HPDE6-E6E7 (cell line): ENCODE measurements around the gene SUPT3H.
"Not testable (repeated sequence)": the region's sequence is repeated elsewhere in the genome, so short reads cannot be mapped to it uniquely, and the experiment has no call there.

ENCODE experiments used
- DNase-seq: peaks from one replicate; pipeline ENCODE4 v3.0.0; 2011; ENCODE audit warnings: missing footprints; ENCODE audit errors: extremely low spot score

SUPT3H gene

DNA sequence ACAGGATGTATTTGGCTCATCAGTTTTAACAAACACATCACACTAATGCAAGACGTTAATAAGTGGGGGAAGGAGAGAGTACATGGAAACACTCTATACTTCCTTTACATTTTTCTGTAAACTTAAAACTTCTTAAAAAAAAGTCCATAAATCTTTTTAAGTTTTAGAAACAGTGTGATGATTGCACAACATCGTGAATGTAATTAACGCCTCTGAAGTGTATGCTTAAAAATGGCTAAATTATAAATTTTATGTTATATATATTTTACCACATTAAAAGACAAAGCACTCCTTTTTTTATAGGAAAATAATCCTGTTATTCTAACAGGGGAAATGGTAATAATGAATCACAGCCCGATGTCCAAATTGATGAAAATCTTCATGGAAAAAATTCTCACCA lies 193.7 kb downstream of the SUPT3H start:
- no peak for DNase-seq

DNA sequence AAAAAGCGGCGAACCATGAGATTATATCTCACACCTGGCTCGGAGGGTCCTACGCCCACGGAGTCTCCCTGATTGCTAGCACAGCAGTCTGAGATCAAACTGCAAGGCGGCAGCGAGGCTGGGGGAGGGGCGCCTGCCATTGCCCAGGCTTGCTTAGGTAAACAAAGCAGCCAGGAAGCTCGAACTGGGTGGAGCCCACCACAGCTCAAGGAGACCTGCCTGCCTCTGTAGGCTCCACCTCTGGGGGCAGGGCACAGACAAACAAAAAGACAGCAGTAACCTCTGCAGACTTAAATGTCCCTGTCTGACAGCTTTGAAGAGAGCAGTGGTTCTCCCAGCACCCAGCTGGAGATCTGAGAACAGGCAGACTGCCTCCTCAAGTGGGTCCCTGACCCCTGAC lies 201.4 kb downstream of the SUPT3H start:
- not testable (repeated sequence) for DNase-seq

DNA sequence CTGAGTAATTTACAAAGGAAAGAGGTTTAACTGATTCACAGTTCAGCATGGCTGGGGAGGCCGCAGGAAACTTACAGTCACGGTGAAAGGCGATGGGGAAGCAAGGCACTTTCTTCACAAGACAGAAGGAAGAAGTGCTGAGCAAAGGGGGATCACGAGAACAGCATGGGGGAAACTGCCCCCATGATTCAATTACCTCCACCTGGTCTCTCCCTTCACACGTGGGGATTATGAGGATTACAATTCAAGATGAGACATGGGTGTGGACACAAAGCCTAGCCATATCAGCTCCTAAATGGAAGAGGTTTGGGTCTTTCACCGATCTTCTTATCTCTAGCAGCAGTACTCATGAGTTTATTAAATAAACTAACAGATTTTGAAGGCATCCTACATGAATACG lies 202.5 kb downstream of the SUPT3H start:
- no peak for DNase-seq

DNA sequence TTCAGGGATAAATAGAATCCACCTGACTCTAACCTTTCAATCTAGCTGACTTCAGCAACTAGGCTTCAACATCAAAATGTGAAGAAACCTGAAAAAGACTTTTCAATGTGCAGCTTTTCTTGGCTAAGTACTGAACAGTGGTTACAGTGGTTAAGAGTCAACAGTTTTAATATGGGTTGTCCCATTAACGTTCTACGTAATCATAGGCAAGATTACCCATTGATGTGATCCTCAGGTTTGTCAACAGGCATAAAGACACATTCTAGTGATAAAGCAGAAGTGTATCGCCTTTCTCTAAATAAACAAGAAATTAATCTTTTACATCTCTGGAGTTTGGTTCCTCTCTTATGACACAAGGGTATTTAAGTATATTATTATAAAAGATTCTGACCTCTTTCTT lies 203.7 kb downstream of the SUPT3H start:
- DNase-seq: no peak

DNA sequence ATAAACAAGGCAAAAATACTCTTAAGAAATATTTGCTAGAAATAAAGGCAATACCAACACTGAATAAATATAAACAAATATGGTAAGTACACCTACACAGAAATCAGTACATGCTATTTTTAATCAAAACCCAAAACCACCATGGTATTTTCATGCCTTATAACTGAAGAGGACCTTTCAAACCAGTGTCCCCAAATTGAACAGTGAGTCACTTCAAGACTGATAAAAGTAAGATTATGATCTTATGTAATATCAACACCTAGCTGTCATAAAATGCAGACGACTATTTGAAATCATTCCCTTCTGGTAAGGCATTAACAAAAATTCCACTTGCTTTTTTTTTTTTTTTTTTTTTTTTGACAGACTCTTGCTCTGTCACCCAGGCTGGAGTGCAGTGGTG lies 206.4 kb downstream of the SUPT3H start:
- DNase-seq: no peak

DNA sequence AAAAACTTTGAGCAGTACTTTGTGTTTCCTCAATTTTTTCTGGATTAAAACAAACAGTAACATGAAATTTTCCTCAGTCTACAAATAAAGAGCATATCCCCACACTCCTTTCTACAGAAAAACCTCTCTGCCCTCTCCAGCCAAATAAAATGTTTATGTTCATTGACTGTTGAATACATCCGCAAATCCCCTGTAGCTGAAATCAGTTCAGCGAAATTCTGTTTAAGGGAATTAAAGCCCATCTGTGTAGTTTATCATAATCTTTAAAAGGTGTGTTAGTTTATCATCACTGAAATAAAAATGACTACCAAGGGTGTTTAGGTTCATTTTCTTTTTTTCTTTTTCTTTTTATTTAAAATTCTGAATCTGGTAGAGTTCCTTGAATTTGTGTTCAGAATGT lies 207.4 kb downstream of the SUPT3H start:
- no peak for DNase-seq

DNA sequence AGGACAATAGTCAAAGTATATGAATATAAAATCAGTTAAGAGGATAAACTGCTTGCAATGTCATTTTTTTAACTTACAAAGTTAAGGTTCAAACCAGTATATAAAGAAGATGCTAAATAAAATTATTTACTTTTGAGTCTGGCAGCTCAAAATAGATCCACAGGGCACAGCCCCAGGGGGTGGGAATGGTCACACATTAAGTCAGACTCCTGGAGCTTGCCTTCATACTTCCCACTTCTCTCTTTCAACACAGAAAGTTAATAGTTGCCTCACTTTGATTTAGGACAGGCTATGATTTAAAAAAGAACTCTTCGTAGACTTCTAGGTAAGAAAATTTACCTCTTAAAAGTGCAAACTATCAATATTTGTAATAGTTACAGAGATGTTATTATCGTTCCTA lies 207.9 kb downstream of the SUPT3H start:
- no peak for DNase-seq

DNA sequence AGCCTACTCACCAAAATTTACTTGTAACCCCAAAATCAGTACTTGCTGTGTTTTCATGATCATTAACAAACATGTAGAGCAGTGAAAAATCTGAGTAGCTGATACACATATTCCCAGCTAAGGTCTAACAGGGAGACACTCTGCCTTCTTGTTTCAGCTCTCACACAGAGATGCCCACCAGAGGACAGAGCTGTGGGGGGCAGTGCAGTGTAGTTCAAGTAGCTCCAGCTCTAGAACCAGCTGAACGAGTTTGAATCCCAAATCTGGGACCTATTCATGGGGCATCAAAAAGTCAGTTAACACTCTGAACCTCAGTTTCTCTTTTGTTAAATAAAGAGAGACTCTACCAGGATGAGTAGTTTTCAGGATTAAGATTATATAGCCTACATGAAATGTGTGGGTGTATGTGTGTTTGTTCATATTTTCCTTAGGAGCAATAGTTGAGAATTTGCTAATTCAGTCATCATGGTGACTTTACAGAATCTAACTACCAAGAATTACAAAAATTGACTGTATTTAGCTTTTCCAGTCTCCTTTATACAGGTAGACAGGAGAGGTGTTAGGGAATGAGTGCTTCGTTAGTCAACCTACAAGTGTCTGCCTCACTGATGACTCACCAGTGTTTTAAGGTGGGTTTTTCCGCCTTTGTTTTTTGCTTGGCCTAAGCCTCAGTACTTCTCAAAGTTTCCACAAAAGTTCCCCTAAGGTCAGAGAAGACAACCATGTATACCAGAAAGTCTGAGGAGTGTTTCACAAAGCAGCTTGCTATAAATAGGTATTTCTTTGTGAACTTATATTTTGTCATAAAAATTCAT lies 213.6 kb downstream of the SUPT3H start:
- peak; percentile 46 for DNase-seq

DNA sequence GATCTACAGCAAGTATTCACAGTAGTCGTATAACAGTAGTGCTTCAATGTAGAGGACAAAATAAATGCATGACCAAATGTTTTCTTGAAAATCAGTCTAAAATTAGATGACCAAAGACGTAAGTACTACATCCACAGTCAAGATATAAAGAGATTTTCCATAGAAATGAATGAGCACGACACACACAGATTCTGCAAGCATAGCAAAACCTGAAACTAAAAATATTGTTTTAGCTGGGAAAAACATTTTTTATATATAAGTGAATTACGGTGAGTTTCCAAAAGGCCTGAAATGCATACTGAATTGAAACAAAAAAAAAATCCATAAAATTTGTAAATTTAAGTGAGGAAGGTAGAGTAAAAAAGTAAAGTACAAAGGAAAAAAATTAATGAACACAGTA lies 217.4 kb downstream of the SUPT3H start:
- no peak for DNase-seq

DNA sequence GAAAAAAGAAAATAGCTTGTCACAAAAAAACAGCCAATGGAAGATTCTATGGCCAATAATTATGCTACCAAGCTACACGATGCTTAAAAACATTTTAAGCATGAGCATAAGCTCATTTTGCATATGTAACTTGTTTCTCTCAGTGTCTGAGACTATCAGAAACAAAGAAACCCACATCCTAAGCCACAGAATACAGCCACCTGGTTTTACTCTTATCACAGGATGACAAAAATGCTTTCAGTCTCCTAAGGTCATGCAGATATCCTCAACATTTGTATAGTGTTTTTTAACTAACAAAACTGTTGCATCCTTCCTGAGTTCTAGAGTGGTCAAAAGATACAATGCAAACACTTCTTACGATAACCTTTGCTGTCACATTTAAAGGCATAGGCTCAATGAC lies 221.7 kb downstream of the SUPT3H start:
- DNase-seq: no peak

DNA sequence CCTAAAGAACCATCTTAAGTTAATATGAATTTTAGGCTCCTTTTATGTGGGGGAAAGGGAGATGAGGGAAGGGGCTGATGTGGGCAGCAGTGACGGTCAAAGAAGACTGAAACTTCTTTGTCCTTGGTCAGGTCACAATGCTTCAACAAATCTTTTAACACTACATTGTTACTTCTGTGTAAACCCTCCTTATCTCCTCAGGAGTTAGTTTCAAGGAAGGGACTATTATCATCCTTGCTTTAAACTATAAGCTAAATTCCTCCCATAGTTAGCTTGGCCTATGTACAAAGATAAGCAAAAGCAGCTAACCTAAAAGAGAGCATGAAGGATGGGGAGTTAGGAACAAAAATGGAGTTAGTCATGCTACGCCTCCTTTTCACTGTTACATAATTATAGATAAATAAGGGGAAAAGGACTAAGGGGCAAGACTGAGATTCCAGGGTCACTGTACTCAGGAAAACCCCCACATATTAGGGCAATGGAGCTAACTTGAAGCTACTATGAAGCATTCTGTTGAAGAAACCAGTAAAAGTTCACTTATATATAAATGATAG lies 222.3 kb downstream of the SUPT3H start:
- no peak for DNase-seq

DNA sequence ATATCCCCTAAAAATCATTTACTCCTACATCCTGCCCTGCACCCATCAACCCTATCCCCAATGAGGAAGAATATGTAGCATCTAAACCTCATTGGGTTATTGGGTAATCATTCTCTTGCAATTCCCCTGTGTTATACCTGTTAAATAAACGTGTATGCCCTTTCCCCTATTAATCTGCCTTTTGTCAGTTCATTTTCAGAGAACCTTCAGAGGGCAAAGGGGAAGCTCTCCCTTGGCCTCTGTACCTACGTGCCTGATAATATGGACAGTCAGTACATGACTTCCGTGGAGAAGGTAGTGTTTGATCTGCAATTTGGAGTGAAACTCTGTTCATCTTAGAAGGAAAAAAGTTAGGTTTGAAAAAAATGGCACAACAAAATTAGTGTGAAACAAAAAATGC lies 223.1 kb downstream of the SUPT3H start:
- DNase-seq: no peak

DNA sequence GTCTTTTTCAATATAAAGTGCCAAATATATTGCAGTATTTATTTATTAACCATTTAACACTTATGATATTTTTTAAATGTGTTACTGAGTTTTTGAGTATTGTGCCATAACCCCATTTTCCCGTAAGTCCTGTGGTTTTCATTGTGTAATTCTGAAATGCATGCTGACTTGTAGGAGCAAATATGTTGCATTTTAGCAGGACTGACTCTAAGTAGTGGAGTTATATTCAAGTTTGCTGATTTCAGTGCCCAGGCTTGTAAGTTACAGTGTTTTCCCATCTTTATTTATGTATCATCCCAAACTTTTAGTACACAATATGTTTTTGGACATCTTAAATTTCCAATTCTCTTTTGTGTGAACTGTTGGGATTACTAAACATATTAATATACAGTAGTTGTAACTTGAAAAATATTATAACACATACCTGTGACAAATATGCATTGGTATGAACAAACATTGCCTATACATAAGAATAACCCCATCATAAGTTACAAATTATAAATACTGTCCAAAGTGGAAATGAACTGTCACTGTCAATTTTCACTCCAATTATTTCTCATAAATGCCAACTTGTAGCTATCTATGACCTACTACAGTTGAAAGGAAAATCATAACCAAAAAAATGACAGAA lies 228.9 kb downstream of the SUPT3H start:
- no peak for DNase-seq

DNA sequence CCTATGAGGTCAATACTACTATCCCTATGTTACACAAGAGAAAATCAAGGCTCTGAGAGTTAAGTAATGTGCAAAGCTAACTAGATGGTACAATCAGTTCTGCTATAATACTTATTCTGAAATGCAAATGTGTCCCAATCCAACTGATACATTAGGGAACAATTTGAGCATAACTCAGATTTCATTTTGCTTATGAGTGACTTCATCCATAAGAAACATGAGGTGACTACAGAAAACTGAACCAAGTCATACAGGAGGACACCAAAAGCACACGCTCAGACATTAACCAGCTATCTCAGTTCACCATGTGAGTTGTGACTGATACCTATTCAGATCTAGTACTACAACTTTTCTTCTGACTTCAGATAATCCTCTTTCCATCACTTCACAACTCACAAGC lies 229.5 kb downstream of the SUPT3H start:
- no peak for DNase-seq

DNA sequence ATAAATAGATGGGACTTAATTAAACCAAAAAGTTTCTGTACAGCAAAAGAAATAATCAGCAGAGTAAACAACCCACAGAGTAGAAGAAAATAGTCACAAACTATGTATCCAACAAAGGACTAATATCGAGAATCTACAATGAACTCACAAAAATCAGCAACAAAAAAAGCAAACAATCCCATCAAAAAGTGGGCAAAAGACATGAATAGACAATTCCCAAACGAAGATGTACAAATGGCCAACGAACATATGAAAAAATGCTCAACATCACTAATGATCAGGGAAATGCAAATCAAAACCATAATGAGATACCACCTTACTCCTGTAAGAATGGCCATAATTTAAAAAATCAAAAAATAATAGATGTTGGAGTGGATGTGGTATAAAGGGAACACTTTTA lies 232.1 kb downstream of the SUPT3H start:
- DNase-seq: not testable (repeated sequence)

DNA sequence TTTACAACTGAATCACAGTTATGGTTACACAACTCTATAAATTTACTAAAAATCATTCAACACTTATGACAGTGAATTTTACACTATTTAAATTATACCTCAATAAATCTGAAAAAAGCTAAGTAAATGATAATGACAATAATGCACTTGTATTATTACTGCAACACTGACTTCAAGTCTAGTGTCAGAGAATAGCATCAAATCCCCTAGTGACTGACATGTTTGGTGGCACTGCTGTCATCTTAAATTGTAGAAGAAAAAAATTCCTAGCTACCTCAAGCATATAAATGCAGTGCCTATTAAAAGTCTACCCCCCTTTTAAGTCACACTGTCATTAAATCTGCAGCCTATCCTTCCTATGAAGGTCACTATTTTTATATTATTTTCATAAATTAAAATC lies 239.0 kb downstream of the SUPT3H start:
- no peak for DNase-seq

DNA sequence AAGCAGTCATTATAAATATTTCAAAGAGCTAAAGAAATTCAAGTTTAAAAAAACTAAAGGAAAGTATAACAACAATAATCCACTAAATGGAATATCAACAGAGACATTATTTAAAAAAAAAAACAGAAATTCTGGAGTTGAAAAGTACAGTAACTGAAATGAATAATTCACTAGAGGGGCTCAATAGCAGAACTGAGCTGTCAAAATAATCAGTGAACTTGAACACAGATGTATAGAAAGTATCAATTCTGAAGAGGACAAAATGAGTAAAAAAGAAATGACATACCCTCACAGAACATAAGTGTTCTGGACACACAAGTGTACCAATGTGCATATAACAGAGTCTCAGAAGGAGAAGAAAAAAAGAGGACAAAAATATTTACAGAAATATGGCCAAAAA lies 241.2 kb downstream of the SUPT3H start:
- no peak for DNase-seq

DNA sequence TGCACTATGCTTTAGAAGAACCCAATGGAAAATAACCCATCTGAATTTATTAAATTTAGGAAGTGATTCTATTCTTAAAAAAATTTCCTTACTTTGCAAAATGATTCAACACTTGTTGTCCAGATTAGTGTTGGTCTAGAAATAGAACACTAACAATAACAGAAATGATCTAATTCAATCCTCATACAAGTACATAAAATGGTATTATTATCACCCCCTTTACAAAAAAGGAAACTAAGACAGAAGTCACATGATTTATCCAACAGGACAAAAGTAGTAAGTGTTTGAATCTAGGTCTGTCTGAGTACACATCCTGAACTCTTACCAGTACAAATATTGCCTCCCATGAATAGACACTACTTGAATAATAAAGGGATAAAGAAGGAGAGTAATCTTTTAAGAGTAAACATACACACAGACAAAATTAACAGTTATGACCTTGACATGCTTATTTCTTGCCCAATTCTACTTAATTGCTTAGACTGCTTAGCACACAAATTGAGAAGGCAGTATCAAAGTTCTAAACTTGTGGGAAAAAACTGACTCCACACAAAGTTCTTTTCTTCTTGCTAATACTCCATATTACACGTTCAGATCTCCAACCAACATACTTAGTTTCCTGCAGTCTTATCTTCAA lies 245.0 kb downstream of the SUPT3H start:
- no peak for DNase-seq

DNA sequence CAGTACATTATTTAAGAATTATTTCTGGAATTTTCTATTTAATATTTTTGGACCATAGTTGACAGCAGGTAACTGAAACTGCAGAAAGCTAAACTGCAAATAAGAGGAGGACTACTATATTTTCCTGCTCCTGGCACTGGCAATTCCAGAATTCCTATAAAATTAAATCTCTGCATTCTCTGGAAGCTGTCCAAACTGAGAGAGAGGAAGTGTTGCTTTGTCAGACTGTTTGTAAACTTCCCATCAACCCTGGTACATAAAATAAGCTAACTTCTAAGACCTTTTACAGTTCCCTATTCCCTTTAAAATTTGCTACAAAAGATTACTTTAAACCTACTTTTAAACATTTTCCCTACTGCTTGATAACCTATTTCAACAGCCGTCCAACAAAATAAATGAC lies 245.7 kb downstream of the SUPT3H start:
- no peak for DNase-seq

DNA sequence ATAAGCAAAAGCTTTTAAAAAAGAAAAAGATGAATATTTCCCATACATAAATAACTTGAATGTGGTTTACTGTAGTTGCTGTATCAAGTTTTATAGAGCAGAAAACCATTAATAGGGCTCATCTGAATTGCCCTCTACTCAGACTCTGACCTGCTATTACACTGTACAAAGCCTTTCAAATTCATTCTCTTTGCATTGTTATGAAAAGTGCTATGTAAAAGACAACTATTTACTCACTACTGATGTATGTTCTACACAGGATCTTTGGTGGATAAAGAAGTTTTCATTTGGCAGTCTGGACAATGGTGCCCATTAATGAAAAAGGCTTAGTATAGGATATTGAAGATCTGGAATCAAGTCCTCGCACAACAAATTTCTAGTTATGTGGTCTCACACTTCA lies 248.7 kb downstream of the SUPT3H start:
- no peak for DNase-seq

DNA sequence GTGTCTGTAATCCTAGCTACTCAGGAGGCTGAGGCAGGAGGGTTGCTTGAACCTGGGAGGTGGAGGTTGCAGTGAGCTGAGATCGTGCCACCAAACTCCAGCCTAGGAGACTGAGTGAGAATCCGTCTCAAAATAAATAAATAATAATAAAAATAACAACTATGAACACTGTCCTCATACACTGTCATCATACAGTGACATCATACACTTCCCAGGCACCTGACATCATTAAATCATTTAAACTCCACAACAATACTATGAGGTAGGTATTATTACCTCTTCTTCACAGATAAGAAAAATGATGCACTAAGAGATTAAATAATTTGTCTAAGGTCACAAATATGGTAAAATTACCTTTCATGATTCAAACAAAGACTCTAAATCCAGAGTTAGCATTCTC lies 250.5 kb downstream of the SUPT3H start:
- DNase-seq: no peak

DNA sequence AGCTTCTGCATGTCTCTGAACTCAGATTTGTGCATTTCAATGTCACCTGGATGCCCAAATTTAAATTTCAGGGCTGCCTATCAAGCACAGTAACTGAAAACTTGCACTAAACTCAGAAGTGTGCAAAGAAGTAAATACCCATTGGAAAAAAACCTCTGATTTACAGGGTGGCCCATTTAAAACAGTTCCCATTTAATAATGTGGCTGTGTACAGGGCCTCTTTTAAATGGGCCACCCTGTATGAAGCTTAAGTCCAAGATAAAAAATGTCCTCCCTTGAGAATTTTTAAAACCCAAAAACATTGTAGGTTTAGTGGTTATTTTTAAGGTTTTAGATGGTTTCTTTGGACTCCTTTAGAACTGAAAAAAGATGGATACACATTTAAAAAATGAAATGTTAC lies 251.7 kb downstream of the SUPT3H start:
- no peak for DNase-seq

DNA sequence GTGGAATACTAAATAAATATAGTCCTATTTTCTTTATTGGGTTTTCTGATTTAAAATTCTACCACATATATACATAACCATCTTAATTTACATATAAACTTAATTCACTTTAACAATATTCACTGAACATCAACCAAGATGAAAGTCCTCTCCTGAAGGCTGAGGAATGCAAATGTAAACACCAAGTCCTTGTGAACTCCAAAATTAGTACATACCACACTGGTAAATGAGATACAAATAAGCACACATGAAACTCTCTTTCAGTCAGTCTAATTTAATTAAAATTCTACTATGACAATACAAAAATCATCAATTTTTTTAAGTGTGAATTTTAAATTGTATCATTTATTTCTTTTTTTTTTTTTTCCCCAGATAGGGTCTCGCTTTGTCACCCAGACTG lies 254.7 kb downstream of the SUPT3H start:
- DNase-seq: no peak
